Adipose tissue (tissue), 3 donors: ENCODE measurements around the gene AXDND1. TPM values are rescaled to one million over a fixed set of nuclear protein-coding genes. Genes with fewer than 3 reads are reported as not detected.
"Not testable (repeated sequence)": the region's sequence is repeated elsewhere in the genome, so short reads cannot be mapped to it uniquely, and the experiment has no call there.

Source experiments
- H3K27ac ChIP-seq: one replicate; pipeline ENCODE4 v1.5.1; 2013; ENCODE audit warnings: low read depth, low read length
- WGBS, 3 donors: extraction: QIAGEN DNeasy Blood & Tissue Kit; methylation state at CpG; one replicate each; pipeline ENCODE4 v1.1.7; 2013; 5-methylcytosine and 5-hydroxymethylcytosine counted together
- polyA plus RNA-seq, 3 donors: library from polyadenylated mRNA; stranded (reverse); fragments of 200-250 nt; gene quantifications; one replicate each; pipeline ENCODE4 v1.2.3, GENCODE V29; 2013
- donor health status: healthy with polysubstance abuse.
- donor health status: Bipolar disorder and iron deficiency.
- donor health status: healthy.

AXDND1 gene
- polyA plus RNA-seq, 3 donors, result 0.15 to 0.28 TPM; not detected in 1

DNA sequence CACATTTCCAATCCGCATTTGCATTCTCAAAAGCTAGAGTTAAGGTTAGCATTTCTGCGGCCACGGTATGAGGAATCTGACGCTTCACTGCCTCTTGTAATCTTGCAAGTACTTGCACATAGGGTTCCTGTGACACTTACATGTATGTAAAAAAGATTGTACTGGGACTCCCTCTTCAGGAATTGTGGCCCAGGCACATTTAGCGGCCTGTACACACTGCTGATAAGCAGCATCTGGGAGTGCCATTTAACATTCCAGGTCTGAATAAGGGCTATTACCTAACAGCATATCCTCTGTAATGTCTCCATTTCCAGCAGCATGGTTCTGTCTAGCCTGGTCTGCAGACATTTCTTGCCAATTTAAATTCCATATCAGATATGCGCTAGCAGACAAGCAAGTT lies 75.7 kb downstream of the AXDND1 start:
- H3K27ac ChIP-seq, result no peak overlapping the region
- WGBS, 3 donors, result 83 to 87% (median 87%) methylated on average over 6 of the region's 6 CpGs

DNA sequence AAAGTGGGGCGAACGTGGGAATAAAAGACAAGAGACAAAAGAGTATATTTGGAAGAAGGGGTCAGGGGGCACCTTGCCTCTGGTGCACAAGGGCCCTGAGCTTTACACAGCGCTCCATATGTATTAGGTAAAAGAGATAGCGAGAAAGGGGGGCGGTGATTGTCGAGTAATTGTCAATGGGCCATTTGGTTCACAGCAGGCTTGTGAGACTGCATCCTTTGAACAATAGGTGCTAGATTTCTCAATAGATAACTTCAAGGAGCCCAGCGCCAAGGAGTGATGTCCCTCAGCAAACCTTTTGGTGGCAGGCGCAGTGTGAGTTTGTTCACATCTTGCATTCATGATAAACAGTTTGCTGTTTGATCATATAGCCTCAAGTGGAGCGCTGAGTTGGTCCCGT lies 77.1 kb downstream of the AXDND1 start:
- 84 to 89% (median 84%) methylated on average over 10 of the region's 10 CpGs for WGBS, 3 donors
- not testable (repeated sequence) for H3K27ac ChIP-seq

DNA sequence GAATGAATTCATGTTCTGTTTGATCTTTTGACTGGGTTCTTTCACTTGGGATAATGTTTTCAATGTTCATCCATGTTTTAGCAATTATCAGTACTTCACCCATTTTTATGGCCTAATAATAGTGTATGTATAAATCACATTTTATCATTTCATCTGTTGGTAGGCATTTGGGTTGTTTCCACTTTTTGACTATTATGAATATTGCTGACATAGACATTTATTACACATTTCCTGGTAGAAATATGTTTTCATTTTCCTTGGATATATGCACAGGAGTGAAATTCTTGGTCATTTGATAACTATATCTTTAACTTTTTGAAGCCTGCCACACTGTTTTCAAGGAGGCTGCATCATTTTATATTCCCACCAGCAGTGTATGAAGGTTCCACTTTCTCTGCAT lies 79.8 kb downstream of the AXDND1 start:
- H3K27ac ChIP-seq, result no peak overlapping the region

DNA sequence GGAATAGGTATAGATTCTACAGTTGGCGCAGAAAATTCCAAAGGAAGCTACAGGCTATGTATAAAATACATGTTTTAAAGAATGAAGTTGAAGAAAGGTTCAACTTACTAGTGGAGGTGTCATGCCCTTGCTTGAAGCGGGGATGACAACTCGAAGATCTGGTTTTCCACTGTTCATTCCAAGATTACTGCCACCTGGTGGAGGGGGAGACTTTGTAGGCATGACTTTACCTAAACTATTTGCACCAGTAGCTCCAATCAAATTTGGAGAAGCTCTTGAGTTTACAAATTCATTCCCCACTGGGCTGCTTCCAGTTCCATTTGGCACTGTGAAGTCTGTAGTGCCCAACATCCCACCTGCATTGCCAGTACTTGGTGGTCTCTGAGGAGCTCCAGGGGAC lies 81.7 kb downstream of the AXDND1 start:
- 81 to 88% (median 86%) methylated on average over 3 of the region's 3 CpGs for WGBS, 3 donors
- no peak overlapping the region for H3K27ac ChIP-seq

DNA sequence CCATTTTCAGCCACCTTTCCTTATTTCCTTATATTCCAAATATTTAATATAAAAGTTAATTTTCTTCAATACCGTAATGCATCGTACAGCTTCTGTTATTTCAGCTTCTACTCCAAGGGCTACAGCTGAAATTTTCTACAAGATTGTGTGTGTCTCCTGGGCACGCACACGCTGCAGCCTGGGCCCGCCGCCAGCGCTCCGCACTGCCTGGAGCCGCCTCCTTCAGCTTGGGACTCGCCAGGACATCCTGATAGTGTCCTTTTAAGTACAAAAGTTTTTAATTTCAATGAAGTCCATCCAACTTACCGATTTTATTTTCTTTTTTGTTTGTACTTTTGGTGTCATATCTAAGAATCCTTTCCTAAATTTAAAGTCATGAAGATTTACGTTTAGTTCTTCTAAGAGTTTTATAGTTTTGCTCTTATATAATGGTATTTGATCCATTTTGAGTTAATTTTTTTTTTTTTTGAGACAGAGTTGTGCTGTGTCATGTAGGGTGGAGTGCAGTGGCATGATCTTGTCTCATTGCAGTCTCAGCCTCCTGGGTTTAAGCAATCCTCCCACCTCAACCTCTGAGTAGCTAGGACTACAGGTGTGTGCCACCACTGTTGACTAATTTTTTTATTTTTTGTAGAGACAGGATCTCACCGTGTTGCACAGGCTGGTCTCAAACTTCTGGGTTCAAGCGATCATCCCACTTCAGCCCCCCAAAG lies 82.8 kb downstream of the AXDND1 start:
- no peak overlapping the region for H3K27ac ChIP-seq
- 79 to 85% (median 85%) methylated on average over 14 of the region's 14 CpGs for WGBS, 3 donors

DNA sequence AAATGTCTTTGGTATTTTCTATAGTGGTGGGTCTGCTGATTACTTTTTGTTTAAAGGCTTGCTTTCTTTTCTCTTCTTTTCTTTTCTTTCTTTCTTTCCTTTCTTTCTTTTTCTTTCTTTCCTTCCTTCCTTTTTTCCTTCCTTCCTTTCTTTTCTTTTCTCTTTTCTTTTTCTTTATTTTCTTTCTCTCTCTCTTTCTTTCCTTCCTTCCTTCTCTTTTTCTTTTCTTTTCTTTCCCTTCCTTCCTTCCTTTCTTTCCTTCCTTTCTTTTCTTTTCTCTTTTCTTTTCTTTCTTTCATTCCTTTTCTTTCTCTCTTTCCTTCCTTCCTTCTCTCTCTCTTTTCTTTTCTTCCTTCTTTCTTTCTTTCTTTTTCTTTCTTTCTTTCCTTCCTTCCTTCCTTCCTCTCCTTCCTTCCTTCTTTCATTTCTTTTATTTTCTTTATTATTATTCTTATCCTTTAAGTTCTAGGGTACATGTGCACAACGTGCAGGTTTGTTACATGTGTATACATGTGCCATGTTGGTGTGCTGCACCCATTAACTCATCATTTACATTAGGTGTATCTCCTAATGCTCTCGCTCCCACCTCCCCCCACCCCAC lies 93.9 kb downstream of the AXDND1 start:
- WGBS, 3 donors, result 81 to 96% (median 95%) methylated on average over 2 of the region's 2 CpGs

DNA sequence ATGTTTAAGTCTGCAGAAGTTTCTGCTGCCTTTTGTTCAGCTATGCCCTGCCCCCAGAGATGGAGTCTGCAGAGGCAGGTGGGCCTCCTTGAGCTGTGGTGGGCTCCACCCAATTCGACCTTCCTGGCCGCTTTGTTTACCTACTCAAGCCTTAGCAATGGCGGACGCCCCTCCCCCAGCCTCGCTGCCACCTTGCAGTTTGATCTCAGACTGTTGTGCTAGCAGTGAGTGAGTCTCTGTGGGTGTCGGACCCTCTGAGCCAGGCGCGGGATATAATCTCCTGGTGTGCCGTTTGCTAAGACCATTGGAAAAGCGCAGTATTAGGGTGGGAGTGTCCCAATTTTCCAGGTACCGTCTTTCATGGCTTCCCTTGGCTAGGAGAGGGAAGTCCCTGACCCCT lies 99.9 kb downstream of the AXDND1 start:
- 86 to 95% (median 94%) methylated on average over 11 of the region's 11 CpGs for WGBS, 3 donors
- H3K27ac ChIP-seq, result not testable (repeated sequence)

More for the DNA sequence above, 93.9 kb downstream of the AXDND1 start:
- not testable (repeated sequence) for H3K27ac ChIP-seq

DNA sequence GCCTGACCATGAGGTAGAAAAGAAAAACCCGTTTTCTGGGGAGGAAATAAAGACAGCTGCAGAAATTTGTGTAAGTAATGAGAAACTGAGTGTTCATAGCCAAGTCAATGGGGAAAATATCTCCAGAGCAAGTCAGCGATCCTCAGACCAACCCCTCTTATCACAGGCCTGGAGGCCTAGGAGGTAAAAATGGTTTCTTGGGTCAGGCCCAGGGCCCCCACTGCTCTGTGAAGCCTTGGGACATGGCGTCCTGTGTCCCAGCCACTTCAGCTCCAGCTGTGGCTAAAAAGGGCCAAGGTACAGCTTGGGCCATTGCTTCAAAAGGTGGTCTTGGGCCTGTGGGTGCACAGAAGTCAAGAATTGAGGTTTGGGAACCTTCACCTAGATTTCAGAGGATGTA lies 108.9 kb downstream of the AXDND1 start:
- no peak overlapping the region for H3K27ac ChIP-seq
- WGBS, 3 donors, result 76 to 91% (median 78%) methylated on average over 3 of the region's 3 CpGs

DNA sequence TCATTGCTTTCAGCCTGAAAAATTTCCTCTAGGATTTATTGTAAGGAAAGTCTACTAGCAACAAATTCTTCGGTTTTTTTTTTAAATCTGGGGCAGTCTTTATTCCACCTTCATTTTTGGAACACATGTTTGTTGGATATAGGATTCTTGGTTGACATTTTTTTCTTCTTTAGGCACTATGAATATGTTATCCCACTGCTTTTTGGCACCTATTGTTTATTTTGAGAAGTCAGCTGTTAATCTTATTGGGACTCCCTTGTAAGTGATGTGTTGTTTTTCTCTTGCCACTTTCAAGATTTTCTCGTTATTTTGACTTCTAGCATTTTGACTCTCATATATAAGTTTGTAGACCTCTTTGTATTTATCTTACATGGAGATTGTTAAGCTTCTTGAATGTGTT lies 110.7 kb downstream of the AXDND1 start:
- H3K27ac ChIP-seq, result no peak overlapping the region
- WGBS, 3 donors, result 26 to 57% (median 45%) methylated on average over 2 of the region's 2 CpGs

DNA sequence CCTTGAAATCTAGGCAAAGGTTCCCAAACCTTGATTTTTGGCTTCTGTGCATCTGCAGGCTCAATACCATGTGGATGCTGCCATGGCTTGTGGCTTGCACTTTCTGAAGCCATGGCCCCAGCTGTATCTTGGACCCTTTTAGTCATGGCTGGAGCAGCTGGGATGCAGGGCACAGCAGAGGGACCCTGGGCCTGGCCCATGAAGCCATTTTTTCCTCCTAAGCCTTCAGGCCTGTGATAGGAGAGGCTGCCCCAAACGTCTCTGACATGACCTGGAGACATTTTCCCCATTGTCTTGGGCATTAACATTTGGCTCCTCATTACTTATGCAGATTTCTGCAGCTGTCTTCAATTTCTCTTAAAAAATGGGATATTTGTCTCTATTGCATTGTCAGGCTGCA lies 112.6 kb downstream of the AXDND1 start:
- no peak overlapping the region for H3K27ac ChIP-seq
- WGBS, 3 donors, result 16 to 39% (median 22%) methylated on average over 1 of the region's 1 CpG

DNA sequence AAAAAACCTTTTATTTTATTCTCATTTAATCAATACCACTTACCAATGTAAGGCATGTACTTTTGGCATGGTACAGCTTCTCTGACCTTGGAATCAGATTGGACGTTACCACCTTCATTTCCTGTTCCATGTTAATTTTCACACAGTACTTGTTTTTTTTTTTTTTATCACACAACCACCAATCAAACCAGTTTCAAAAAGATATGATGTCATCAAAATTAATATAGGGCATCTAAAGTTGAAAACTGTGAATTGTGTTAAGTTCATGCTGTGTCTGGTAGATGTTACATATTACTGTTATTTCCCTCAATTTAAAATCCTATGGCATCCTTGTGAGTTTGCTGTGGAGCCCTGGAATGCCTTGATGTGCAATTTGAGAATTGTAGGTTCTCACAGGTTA lies 124.8 kb downstream of the AXDND1 start:
- H3K27ac ChIP-seq, result no peak overlapping the region
- 23 to 72% (median 64%) methylated on average over 1 of the region's 1 CpG for WGBS, 3 donors

DNA sequence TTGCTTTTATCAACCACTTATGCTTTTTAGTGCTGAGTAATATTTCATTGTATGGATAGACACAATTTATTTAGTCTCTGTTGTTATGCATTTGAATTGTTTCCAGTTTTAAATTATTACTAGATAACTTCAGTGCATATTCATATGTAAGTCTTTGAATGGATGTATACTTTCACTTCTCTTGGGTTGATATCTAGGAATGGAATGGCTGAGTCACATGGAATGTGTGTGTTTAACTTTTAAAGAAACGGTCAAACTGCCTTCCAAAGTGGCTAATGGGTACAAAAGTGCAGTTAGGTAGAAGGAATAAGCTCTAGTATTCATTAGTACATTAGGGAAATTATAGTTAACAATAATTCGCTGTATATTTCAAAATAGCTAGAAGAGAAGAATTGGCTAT lies 127.6 kb downstream of the AXDND1 start:
- WGBS, 3 donors, result 63 to 77% (median 67%) methylated on average over 2 of the region's 2 CpGs
- H3K27ac ChIP-seq, result no peak overlapping the region

DNA sequence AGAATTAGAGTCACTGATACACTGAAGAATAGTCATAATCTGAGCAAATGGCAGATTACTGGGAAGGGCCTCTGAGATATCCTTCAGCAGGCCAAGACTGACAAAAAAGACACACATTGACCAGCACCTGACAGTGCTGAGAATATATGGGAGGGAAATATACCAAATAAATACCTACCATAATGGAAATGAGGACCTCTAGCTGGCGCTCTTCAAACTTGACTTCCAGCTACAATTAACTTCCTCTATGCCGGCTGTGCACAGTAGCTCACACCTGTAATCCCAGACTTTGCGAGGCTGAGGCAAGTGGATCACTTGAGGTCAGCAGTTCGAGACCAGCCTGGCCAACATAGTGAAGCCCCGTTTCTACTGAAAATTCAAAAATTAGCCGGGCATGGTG lies 140.4 kb downstream of the AXDND1 start:
- no peak overlapping the region for H3K27ac ChIP-seq
- WGBS, 3 donors, result 90 to 93% (median 90%) methylated on average over 6 of the region's 6 CpGs

DNA sequence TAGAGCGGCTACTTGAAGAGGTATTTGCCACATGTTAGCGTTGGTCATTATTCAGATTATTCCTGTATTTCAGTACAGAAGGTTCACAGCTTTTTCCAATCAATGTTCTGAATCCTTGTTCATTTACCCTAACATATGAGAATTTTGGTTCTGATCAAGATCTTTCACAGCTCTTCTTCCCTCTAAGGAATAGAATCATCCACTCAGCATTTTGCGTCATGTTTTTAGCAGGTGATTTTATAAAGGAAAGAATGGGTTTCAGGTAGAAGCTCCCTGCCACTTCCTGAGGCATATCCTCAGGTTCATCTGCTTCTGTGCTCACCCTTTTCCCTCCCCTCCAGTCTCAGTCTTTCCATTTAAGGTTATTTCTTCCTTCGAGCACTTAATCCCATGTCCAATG lies 143.6 kb downstream of the AXDND1 start:
- no peak overlapping the region for H3K27ac ChIP-seq
- WGBS, 3 donors, result 76 to 86% (median 82%) methylated on average over 4 of the region's 4 CpGs

DNA sequence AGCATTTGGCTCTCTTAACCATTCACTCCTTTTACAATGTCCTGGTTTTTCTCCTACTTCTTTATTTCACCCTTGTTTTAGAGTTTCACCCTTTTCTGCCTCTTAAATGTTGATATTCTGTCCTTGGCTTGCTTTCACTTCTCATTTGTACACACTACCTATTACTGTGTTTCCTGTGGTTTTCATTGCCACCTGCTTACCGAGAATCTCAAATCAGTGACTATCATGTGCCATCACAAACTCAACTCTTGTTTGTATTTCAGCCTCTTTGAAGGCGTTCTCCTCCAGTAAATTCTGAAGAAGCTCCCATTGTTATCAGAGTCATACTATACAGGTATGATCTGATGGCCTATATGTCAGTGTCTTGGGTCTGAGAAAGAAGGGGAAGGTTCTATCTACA lies 144.3 kb downstream of the AXDND1 start:
- H3K27ac ChIP-seq, result no peak overlapping the region
- WGBS, 3 donors, result 33 to 58% (median 35%) methylated on average over 2 of the region's 2 CpGs

DNA sequence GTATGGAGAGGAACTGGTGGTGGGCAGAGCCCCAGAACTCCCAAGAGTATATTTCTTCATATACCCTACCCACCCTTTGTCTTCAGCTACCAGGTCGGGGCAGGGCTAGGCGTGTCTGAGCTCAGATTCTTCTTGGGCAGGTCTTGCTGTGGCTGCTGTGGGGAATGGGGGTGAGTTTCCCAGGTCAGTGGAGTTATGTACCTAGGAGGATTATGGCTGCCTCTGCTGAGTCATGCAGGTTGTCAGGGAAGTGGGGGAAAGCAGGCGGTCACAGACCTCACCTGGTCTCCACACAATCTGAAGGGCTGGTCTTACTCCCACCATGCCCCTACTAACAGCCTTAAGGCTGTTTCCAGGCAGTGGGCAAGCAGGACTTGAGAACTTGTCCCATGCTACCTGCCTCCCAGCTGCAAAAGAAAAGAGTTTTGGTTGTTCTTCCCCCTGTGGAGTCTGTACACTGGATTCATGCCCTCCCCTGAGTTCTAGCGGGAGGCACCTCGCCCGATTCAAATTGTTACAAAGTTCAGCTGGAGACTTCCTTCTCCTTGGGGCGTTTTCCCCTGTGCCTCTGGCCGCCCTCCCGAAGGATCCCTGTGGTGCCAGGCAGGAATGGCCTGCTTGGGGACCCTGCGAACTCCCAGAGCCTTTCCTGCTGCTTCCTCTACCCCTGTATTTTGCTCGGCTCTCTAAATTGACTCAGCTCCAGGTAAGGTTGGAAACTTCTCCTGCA lies 151.4 kb downstream of the AXDND1 start:
- WGBS, 3 donors, result 70 to 72% (median 71%) methylated on average over 11 of the region's 11 CpGs
- no peak overlapping the region for H3K27ac ChIP-seq

DNA sequence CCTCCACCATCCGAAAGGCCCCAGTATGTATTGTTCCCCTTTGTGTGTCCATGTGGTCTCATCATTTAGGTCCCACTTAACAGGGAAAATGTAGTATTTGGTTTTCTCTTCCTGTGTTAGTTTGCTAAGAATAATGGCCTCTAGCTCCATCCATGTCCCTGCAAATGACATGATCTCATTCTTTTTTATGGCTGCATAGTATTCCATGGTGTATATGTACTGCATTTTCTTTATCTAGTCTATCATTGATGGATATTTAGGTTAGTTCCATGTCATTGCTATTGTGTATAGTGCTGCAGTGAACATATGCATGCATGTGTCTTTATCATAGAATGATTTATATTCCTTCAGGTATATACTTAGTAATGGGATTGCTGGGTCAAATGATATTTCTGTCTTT lies 152.8 kb downstream of the AXDND1 start:
- 96% methylated on average over 1 of the region's 1 CpG for WGBS, 3 donors
- H3K27ac ChIP-seq, result not testable (repeated sequence)

DNA sequence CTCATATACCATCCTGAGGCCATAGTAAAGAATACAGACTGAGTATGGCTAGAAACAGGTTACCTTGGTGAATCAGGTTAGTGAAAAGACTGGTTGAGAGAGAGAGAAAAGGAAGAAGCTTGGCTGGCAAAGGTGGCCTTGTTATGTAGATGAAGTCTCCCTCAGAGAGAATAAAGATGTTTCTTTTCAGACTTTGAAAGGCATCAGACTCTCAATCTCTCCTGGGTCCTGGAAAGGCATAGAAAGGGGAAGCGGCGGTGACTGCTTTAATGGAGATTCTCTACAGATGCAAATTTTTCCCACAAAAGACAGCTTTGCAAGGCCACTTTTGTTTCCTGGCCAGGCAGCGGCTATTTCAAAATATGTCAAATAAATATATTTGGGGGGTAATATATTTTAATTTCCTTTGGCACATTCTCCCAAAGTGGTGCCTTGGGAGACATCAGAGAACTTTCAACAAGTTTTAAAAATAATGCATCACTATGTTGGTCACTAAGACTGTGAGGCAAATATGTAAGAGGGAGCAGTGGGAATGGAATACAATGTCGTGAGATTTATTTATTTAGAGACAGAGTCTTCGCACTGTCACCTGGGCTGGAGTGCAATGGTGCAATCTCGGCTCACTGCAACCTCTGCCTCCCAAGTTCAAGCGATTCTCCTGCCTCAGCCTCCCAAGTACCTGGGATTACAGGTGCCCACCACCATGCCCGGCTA lies 163.9 kb downstream of the AXDND1 start:
- 69 to 78% (median 75%) methylated on average over 8 of the region's 8 CpGs for WGBS, 3 donors
- H3K27ac ChIP-seq, result no peak overlapping the region

DNA sequence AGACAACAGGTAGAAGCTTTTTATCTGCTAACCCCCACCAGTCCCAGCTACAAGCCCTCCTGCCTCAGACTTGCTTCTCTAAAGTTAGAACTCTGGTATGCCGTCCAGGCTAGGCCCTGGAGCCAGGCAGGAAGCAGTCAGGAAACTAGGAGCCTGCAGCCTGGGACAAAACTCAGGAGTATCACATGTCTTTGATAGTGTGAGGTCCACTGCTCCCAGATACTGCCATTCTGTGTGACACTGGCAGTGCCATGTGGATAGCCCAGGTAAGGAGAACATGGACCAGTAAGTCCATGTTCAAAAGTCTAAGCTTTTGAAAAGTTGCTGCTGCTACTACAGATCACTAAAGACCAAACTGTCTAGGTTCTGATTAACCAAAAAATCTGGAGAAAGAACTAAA lies 164.6 kb downstream of the AXDND1 start:
- H3K27ac ChIP-seq, result no peak overlapping the region
- 60 to 85% (median 64%) methylated on average over 1 of the region's 1 CpG for WGBS, 3 donors
